Measurements from ENCODE around the gene OAT. TPM values are rescaled to one million over a fixed set of nuclear protein-coding genes. Genes with fewer than 3 reads are reported as not detected.

The OAT gene
- total and polyA plus RNA-seq, 8 donors: 9.9 to 35.5 (median 20.5) TPM

- H3K4me1 ChIP-seq: peaks cover 0 to 3% (median 0%) of the 10 kb centered on the region in 3 donors
- FAIRE-seq: no peak
- intact Hi-C loops (cut with DNase I): no loop called here
- no peaks in the 10 kb centered on the region for H3K27me3 ChIP-seq
- ATAC-seq: no peak
- no peak for DNase-seq
- no peak overlapping the region for H3K27ac ChIP-seq
- no peak for TF ChIP-seq CTCF (IDR thresholded peaks at IDR 0.05)
- 6 to 11% methylated on average over 1 of the region's 1 CpG for WGBS, 2 donors
- H3K36me3 ChIP-seq: no peaks in the 10 kb centered on the region
- no peak overlapping the region for H3K4me3 ChIP-seq
- no peaks in the 10 kb centered on the region for H3K9me3 ChIP-seq
Observed at GRCh38 chr10:124459395-124459794, 40.7 kb upstream of the OAT start.

- peaks cover 0 to 3% (median 0%) of the 10 kb centered on the region in 3 donors for H3K4me1 ChIP-seq
- no peaks in the 10 kb centered on the region for H3K9me3 ChIP-seq
- FAIRE-seq (no peak), ATAC-seq (no peak), DNase-seq (no peak)
- no peak overlapping the region for H3K27ac ChIP-seq
- 62 to 73% methylated on average over 2 of the region's 2 CpGs for WGBS, 2 donors
- intact Hi-C loops (cut with DNase I): no loop called here
- no peak for TF ChIP-seq CTCF (IDR thresholded peaks at IDR 0.05)
- H3K4me3 ChIP-seq: no peak overlapping the region
- H3K36me3 ChIP-seq: no peaks in the 10 kb centered on the region
- H3K27me3 ChIP-seq: no peaks in the 10 kb centered on the region
Observed at GRCh38 chr10:124458889-124459288, 40.2 kb upstream of the OAT start.

DNA sequence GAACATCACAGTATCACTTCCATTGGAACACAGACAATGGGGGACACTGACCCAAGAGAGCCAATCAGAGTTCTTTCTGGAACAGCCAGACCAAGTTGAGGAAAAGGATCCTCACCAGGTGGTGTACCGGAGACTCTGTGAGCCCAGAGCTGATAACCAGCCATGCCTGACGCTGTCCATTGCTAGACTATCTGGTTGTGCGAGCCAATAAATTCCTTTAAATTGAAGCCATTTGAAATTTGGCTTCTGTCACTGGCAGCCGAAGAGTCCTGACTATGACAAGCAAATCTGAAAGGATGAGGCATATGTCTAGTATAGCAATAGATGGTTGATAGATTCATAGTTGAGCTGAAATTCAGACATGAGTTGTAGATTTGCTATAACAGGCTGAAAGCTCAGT, 39.8 kb upstream of the OAT start:
- FAIRE-seq: no peak
- Histone ChIP-seq H3K27me3 (no peaks in the 10 kb centered on the region), H3K4me3 (no peak overlapping the region), H3K27ac (no peak overlapping the region), H3K4me1 (peaks cover 0 to 3% (median 0%) of the 10 kb centered on the region in 3 donors), H3K9me3 (no peaks in the 10 kb centered on the region), H3K36me3 (no peaks in the 10 kb centered on the region)
- no peak for DNase-seq
- no peak for TF ChIP-seq CTCF (IDR thresholded peaks at IDR 0.05)
- WGBS, 2 donors: 83 to 91% methylated on average over 4 of the region's 4 CpGs
- intact Hi-C loops (cut with DNase I): no loop called here
- no peak for ATAC-seq

DNA sequence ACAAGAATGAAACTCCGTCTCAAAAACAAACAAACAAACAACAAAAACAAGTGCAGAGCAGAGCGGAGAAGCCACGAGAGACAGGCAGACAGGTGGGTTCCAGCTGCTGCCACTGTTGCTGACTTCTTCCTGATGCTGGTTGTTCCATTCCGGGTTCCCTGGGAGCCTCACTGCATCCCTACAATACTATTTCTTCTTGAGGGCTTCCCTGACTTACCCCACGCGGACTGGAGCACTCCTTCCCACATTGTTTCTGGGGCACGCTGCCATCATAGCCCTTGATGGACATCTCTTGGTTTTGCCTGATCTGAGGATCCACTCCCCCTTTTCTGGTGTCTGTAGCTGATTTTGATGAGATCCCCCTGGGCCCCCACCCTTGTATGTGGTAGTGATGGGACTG, 36.7 kb upstream of the OAT start:
- TF ChIP-seq CTCF (IDR thresholded peaks at IDR 0.05): no peak
- Histone ChIP-seq H3K36me3 (no peaks in the 10 kb centered on the region), H3K4me3 (no peak overlapping the region), H3K9me3 (no peaks in the 10 kb centered on the region), H3K27me3 (peaks cover 0 to 6% (median 0%) of the 10 kb centered on the region in 4 donors), H3K27ac (no peak overlapping the region), H3K4me1 (no peaks in the 10 kb centered on the region)
- WGBS, 2 donors: 40 to 63% methylated on average over 7 of the region's 7 CpGs
- ATAC-seq (no peak), DNase-seq (no peak), FAIRE-seq (no peak)
- intact Hi-C loops (cut with DNase I): no loop called here

DNA sequence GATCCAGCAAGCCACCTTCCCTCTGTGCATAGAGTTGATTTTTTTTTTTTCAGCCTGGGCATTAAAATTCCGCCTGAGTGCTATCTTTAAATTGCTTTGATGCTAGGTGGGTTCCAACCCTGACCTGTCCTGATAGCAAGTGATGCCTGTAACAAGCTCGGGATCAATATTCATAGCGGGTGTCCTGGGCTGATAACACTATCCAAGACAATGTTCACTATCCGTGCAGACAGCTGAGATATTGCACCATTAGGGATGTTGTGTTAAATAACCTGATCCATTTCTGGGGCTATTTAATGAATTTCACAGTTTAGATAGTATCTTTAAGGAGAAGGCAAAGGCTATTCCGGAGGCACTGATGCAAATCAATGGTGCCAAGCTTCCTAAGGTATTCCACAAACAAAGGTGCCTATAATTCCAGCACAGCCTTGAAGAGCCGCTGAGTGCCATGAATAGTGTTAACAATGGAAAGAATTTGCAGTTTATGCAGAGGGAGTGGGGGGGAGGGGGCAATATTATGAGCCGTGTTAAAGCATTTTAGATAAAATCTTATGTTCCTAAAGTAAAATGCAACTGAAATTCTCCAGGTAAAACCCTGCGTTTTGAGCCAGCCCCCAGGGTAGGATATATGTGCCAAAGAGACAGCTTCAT, 35.4 kb upstream of the OAT start:
- intact Hi-C loops (cut with DNase I): no loop called here
- Histone ChIP-seq H3K27me3 (peaks cover 0 to 16% (median 4%) of the 10 kb centered on the region in 4 donors), H3K27ac (no peak overlapping the region), H3K9me3 (no peaks in the 10 kb centered on the region), H3K4me3 (no peak overlapping the region), H3K36me3 (no peaks in the 10 kb centered on the region), H3K4me1 (no peaks in the 10 kb centered on the region)
- ATAC-seq (no peak), FAIRE-seq (no peak), DNase-seq (no peak)
- TF ChIP-seq CTCF (IDR thresholded peaks at IDR 0.05): no peak
- 8 to 10% methylated on average over 8 of the region's 8 CpGs for WGBS, 2 donors
